ENCODE results near the gene PDSS2.

GRCh38 chr6:107398001-107398400 is 61.4 kb downstream of the PDSS2 start:
- no peak for TF ChIP-seq CTCF (IDR thresholded peaks at IDR 0.05; ENCODE audit: low read depth, low read length, poor library complexity, severe bottlenecking)
- TF ChIP-seq EZH2phosphoT487 (IDR thresholded peaks at IDR 0.05; ENCODE audit: borderline replicate concordance, low read length): no peak

Data from DOHH2 (cell line).